ENCODE results near the gene PIGT.
A peak's percentile ranks its signal among the peaks of the same experiment; 100 is the strongest.

Gene PIGT

GRCh38 chr20:45378191-45378590, 37.8 kb upstream of the PIGT start, which contains the start of gene TP53TG5 (continued):
- TF ChIP-seq TCF7L2 (IDR thresholded peaks at IDR 0.05; ENCODE audit: borderline replicate concordance, low read depth, low read length) = no peak
- TF ChIP-seq OSR2 (tag by site-specific recombination; IDR thresholded peaks at IDR 0.05) = no peak
- TF ChIP-seq ZNF513 (tag by site-specific recombination; IDR thresholded peaks at IDR 0.05) = no peak
- TF ChIP-seq PRDM4 (tag by site-specific recombination; IDR thresholded peaks at IDR 0.05) = no peak

- no peaks in the 10 kb centered on the region for H3K4me1 ChIP-seq (ENCODE audit: control insufficient read depth, insufficient read depth, low read length)
- ChIA-PET CTCF (interaction anchor here (0.7 to 3.0 kb wide), 5 partner anchors 13 to 93 kb away, joined by 3 to 25 read pairs (median 4); partner anchors contain the start of gene SYS1), POLR2A (interaction anchor here (1.0 kb wide), 1 partner anchor 12 kb away, joined by 3 read pairs; no protein-coding TSS in a partner anchor)
Measured at GRCh38 chr20:45387274-45387673, 28.7 kb upstream of the PIGT start.

GRCh38 chr20:45390931-45391330, 25.0 kb upstream of the PIGT start:
- H3K9me3 ChIP-seq (ENCODE audit: control insufficient read depth, insufficient read depth, low read depth, low read length) = no peaks in the 10 kb centered on the region
- no peaks in the 10 kb centered on the region for H3K36me3 ChIP-seq (ENCODE audit: control insufficient read depth in 2 of 2, insufficient read depth in 1 of 2, low read length in 2 of 2)
- ChIA-PET POLR2A (no interaction called here), CTCF (interaction anchor here (0.6 to 1.0 kb wide), 3 partner anchors 17 to 65 kb away, joined by 3 to 4 read pairs (median 3); no protein-coding TSS in a partner anchor)
- TF ChIP-seq ZBTB1 (tag by site-specific recombination; IDR thresholded peaks at IDR 0.05) (no peak), ZNF558 (tag by site-specific recombination; IDR thresholded peaks at IDR 0.05) (no peak), ZNF629 (tag by site-specific recombination; IDR thresholded peaks at IDR 0.05) (0 out of 2 replicates have a peak, but pooled peaks have one; percentile 30), MEIS1 (CRISPR knock-in tag; IDR thresholded peaks at IDR 0.05; ENCODE audit: borderline replicate concordance) (no peak), ZNF223 (tag by site-specific recombination; IDR thresholded peaks at IDR 0.05) (no peak), ATF2 (tag by site-specific recombination; IDR thresholded peaks at IDR 0.05; ENCODE audit: low read depth) (peak; percentile 34; the same call in 1 of the 2 replicates)
- H3K27ac ChIP-seq (ENCODE audit: extremely low read depth, low read depth, low read length) = no peak overlapping the region
- no peaks in the 10 kb centered on the region for H3K4me1 ChIP-seq (ENCODE audit: control insufficient read depth, insufficient read depth, low read length)
- no peak overlapping the region for H3K4me3 ChIP-seq (ENCODE audit: low read depth, low read length)

More at GRCh38 chr20:45387274-45387673, 28.7 kb upstream of the PIGT start:
- TF ChIP-seq ZNF48 (tag by site-specific recombination; IDR thresholded peaks at IDR 0.05) (no peak), BCL11B (tag by site-specific recombination; IDR thresholded peaks at IDR 0.05; ENCODE audit: low read depth) (no peak), RBAK (tag by site-specific recombination; IDR thresholded peaks at IDR 0.05) (no peak), HOXA7 (CRISPR knock-in tag; IDR thresholded peaks at IDR 0.05; ENCODE audit: borderline replicate concordance) (no peak)
- H3K36me3 ChIP-seq (ENCODE audit: control insufficient read depth in 2 of 2, insufficient read depth in 1 of 2, low read length in 2 of 2) = no peaks in the 10 kb centered on the region
- H3K27ac ChIP-seq (ENCODE audit: extremely low read depth, low read depth, low read length) = no peak overlapping the region
- H3K4me3 ChIP-seq (ENCODE audit: low read depth, low read length) = no peak overlapping the region
- no peaks in the 10 kb centered on the region for H3K9me3 ChIP-seq (ENCODE audit: control insufficient read depth, insufficient read depth, low read depth, low read length)

GRCh38 chr20:45391559-45391958, 24.4 kb upstream of the PIGT start:
- no peaks in the 10 kb centered on the region for H3K9me3 ChIP-seq (ENCODE audit: control insufficient read depth, insufficient read depth, low read depth, low read length)
- CTCF ChIA-PET = interaction anchor here (0.6 to 1.0 kb wide), 3 partner anchors 17 to 65 kb away, joined by 3 to 4 read pairs (median 3); no protein-coding TSS in a partner anchor
- POLR2A ChIA-PET = no interaction called here

More at GRCh38 chr20:45391559-45391958, 24.4 kb upstream of the PIGT start:
- Histone ChIP-seq H3K36me3 (ENCODE audit: control insufficient read depth in 2 of 2, insufficient read depth in 1 of 2, low read length in 2 of 2) (no peaks in the 10 kb centered on the region), H3K4me3 (ENCODE audit: low read depth, low read length) (no peak overlapping the region), H3K4me1 (ENCODE audit: control insufficient read depth, insufficient read depth, low read length) (no peaks in the 10 kb centered on the region), H3K27ac (ENCODE audit: extremely low read depth, low read depth, low read length) (no peak overlapping the region)
- no peak for TF ChIP-seq ZNF501 (tag by site-specific recombination; IDR thresholded peaks at IDR 0.05)
- TF ChIP-seq ZNF600 (tag by site-specific recombination; IDR thresholded peaks at IDR 0.05) = no peak
- TF ChIP-seq ZNF558 (tag by site-specific recombination; IDR thresholded peaks at IDR 0.05) = peak; percentile 96

Measured in HEK293 (cell line).